GF-D8 (cell line): Measurements from ENCODE around the gene ZFHX3.

Experiments used
- DNase-seq: peaks from one replicate; lab custom pipeline; 2025; lab: John Stamatoyannopoulos, UW

ZFHX3 gene

GRCh38 chr16:73054813-73055482 lies 7.0 kb upstream of the ZFHX3 start:
- DNase-seq: peak; percentile 6

DNA sequence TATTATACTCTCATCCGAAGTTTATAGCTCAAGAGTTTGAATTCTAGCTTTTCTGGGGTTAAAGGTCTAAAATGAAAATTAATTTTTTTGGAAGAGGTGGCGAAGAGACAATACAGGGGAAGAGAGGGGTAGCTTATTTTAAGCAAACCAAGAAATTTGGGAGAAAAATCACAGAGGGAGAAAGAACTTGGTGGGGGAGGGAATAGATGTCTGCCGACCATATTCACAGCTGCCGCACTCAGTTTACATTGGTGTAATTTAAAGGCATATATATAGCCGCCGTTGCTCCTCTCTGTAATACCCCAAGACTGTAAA lies 6.5 kb upstream of the ZFHX3 start:
- no peak for DNase-seq

DNA sequence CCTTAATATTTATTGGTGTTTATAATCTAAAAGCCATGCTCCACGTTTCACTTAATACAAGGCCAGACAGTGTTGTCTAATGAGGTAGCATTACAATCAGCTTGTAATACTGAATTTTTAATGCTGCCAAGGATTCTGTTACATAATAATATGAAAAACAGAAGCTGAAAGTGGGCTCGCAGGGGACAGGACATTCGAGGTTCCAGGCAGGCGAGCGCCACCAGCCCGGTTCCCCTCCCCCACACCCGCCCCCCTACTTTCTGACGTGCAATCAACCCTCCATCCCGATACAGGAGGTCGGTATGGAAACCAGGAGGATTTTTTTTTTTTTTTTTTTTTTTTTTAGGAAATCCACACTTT lies 6.2 kb upstream of the ZFHX3 start:
- no peak for DNase-seq

- no peak for DNase-seq
Observed at GRCh38 chr16:73053364-73054124, 5.6 kb upstream of the ZFHX3 start.

GRCh38 chr16:73053038-73053363 lies 5.1 kb upstream of the ZFHX3 start:
- DNase-seq: no peak

GRCh38 chr16:73052576-73052975 lies 4.6 kb upstream of the ZFHX3 start:
- DNase-seq: no peak

DNA sequence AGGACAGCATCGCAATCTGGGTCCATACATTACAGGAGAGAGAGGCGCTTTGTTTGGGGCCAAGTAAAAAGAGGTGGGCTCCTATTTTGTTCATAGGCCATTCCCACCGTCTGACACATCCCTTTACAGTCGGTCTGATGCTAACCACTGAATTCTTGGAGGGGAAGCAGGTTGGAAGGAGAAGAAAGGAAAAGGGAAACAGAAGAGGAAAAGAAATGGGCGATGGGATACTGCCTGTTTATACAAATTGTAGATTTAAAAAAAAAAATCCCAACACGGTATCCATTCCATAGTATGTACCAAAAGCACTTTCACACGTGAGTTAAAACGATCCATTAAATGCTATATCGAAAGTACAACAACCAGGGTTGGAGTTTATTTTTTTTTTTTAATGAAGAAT lies 4.0 kb upstream of the ZFHX3 start:
- DNase-seq: no peak

- DNase-seq: no peak
Observed at GRCh38 chr16:73051226-73051625, 3.3 kb upstream of the ZFHX3 start.

GRCh38 chr16:73050201-73051099 lies 2.5 kb upstream of the ZFHX3 start:
- DNase-seq: no peak

GRCh38 chr16:73049511-73049910 lies 1.6 kb upstream of the ZFHX3 start:
- DNase-seq: no peak

DNA sequence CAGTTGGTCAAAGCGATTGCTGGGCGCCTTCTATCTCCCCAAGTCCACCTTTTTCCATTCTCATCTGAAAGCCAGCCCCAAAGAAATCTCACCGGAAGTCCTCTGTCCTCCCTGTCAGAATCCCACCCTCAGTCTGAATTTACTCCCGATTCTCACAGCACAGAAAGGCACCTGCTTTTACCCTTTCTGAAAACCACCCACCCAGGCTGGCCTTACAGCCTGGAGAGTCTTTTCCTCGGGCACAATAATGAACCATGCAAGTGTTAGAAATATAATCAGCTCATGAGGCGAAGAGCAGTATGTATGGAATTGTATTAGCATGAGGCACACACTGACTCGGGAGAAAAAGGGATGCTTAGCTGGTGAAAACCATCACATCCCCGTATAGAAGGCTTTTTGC lies 1.2 kb upstream of the ZFHX3 start:
- no peak for DNase-seq

GRCh38 chr16:73048292-73049080 lies 558 bp upstream of the ZFHX3 start:
- no peak for DNase-seq

GRCh38 chr16:73047221-73047535 lies 750 bp downstream of the ZFHX3 start:
- DNase-seq: no peak

GRCh38 chr16:73046849-73047214 lies 1.1 kb downstream of the ZFHX3 start:
- no peak for DNase-seq

DNA sequence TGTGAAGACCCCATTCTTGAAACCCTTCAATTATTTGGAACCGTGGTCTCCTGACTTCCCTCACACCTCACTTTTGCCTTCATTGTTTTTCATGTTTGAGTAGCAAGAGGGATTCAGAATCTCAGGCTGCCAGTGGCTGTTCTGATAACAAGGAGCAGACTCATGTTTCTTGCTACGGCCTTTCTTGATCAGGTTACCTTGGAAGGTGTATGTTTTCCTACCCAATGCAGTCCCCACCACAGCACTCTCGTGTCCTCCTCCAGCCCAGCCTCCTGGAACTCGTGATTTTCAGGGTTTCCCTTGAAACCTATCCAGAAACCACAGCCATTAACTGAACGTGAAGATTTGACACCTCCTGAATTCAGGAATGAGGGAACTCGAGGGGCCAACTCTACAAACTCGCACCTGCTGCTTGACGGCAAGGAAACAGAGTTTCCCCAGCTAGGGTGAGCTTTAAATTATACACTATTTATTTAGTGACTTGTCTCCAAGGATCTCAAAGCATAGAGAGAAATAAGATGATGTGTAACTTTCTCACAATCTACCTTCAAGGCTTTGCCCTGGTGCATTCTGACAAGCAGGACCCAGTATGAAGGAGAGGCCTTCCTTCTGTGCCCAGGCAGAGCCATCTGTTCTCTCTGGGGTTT lies 1.6 kb downstream of the ZFHX3 start:
- no peak for DNase-seq

GRCh38 chr16:73043828-73044467 lies 4.0 kb downstream of the ZFHX3 start:
- no peak for DNase-seq

- DNase-seq: no peak
Observed at GRCh38 chr16:73042807-73043206, 5.1 kb downstream of the ZFHX3 start.

DNA sequence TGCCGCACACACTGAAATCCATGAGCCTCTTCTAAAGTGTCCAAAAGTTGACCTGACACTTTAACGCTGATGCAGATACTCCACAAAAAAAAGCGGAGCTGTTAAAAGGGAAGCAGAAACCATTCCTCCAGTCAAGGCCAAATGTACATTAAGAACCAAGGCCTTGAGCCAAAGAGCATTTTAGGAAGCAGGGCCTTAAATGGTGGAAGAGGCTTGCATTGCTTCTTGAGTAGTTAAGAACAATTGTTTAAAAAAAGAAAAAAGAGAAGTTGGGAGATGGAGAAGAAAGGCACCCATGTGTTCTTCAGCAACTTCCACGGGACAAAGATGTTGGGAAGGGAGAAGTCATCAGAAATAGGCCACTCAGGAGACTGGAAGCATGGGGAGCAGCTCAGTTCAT lies 6.3 kb downstream of the ZFHX3 start:
- DNase-seq: no peak

DNA sequence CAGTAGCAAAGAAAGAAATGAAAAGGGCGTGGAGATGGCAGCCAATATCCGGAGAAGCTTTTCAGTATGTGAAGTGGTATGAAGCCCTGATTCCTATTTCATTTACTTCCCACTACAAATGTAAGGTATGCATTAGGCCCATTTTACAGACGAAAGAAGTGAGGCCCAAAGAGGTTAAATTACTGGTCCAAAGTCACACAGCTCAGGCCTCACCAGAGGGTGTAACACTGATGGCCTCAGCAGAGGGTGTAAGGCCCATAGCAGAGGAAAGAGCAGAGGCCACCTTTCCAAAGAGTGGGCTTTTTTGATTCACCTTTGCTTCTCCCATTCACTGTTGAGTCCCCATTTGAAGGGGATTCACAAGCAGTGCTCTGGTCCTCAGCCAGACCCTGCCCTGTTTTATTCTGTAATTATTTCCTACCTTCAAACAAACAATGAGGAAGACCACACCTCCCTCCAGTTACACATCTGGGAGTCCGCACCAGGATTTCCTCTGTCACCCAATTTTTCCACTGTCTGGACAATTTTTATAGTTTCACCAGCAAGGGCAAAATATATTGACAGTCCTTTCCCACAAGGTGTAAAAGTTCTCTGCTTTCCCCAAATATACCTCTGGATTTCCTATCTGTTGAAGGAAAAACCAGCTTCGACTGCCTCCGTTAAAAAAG lies 7.1 kb downstream of the ZFHX3 start:
- DNase-seq: no peak

- no peak for DNase-seq
Observed at GRCh38 chr16:73040136-73040535, 7.8 kb downstream of the ZFHX3 start.
